Measurements from ENCODE around the gene TTBK1.

DNA sequence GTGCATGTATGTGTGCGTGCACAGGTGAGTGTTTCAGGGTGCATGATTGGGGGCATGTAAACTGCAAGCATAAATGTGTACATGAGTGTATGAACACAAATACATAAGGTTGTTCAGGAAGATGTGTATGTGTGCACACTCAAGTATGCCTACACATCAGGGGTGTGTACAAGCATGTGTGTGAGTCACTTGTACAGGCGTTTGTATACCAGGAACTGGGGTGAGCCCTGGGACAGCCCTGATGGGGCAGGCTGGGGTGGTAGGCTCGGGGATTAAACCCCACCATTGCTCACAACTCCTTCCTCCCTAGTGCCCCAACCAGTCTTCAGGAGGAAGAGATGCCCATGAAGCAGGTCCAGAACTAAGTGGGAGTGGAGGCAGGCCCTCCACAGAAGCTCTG is 61.1 kb downstream of the TTBK1 start:
- no peak for TF ChIP-seq CTCF (conservative IDR thresholded peaks at IDR 0.05; ENCODE audit: low read depth, low read length)
- no peak for TF ChIP-seq POLR2A (IDR thresholded peaks at IDR 0.05; ENCODE audit: low read depth, low read length)
- no peak for TF ChIP-seq RCOR1 (IDR thresholded peaks at IDR 0.05; ENCODE audit: insufficient replicate concordance, low read length)
- no peak for TF ChIP-seq RFX5 (IDR thresholded peaks at IDR 0.05; ENCODE audit: low read depth, low read length)
- TF ChIP-seq RAD21 (IDR thresholded peaks at IDR 0.05; ENCODE audit: low read length), result no peak
- TF ChIP-seq BHLHE40 (IDR thresholded peaks at IDR 0.05; ENCODE audit: low read depth, low read length), result no peak
- TF ChIP-seq CEBPB (IDR thresholded peaks at IDR 0.05; ENCODE audit: low read depth, low read length), result no peak
- no peak for TF ChIP-seq ELK1 (IDR thresholded peaks at IDR 0.05; ENCODE audit: borderline replicate concordance, low read depth, low read length)
- TF ChIP-seq FOS (IDR thresholded peaks at IDR 0.05; ENCODE audit: low read depth, low read length), result no peak
- TF ChIP-seq SMC3 (IDR thresholded peaks at IDR 0.05; ENCODE audit: low read depth, low read length), result no peak
- no peak for TF ChIP-seq MXI1 (IDR thresholded peaks at IDR 0.05; ENCODE audit: borderline replicate concordance, low read depth, low read length)
- TF ChIP-seq MAFK (IDR thresholded peaks at IDR 0.05; ENCODE audit: low read depth, low read length), result no peak
- no peak for TF ChIP-seq USF2 (IDR thresholded peaks at IDR 0.05; ENCODE audit: low read depth, low read length)
